GM10266 (cell line): ENCODE results near the gene ANK3.

ENCODE experiments used
- DNase-seq: peaks from one replicate; pipeline ENCODE4 v3.0.0; 2012; ENCODE audit errors: extremely low spot score
- CTCF ChIP-seq: IDR thresholded peaks from 2 replicates; pipeline ENCODE4 v1.5.1; 2012; ENCODE audit warnings: mild to moderate bottlenecking, low read depth; ENCODE audit not compliant: control insufficient read depth, insufficient read depth; ENCODE audit errors: missing control alignments

The ANK3 gene

GRCh38 chr10:60427709-60428386 is 38.2 kb upstream of the ANK3 start:
- no peak for TF ChIP-seq CTCF
- no peak for DNase-seq

GRCh38 chr10:60427148-60427547 is 37.5 kb upstream of the ANK3 start:
- TF ChIP-seq CTCF: no peak
- no peak for DNase-seq

GRCh38 chr10:60426425-60426824 is 36.8 kb upstream of the ANK3 start:
- DNase-seq: no peak

GRCh38 chr10:60425392-60426110 is 35.9 kb upstream of the ANK3 start:
- TF ChIP-seq CTCF: no peak
- DNase-seq: no peak

More at GRCh38 chr10:60426425-60426824, 36.8 kb upstream of the ANK3 start:
- no peak for TF ChIP-seq CTCF

- DNase-seq: no peak
- no peak for TF ChIP-seq CTCF
These were observed 35.3 kb upstream of the ANK3 start for GRCh38 chr10:60424971-60425370.

- no peak for TF ChIP-seq CTCF
- DNase-seq: no peak
These were observed 34.2 kb upstream of the ANK3 start for GRCh38 chr10:60423920-60424319.

- no peak for TF ChIP-seq CTCF
These were observed 33.1 kb upstream of the ANK3 start for GRCh38 chr10:60422809-60423208.

More at GRCh38 chr10:60422809-60423208, 33.1 kb upstream of the ANK3 start:
- no peak for DNase-seq
